MM.1S (cell line): ENCODE measurements around the gene SPOCK1.

Experiments used
- EZH2 ChIP-seq: fragments of 300-600 bp; sonication (generic); optimal IDR thresholded peaks from 2 replicates; pipeline ENCODE3; 2017; ENCODE audit warnings: low read depth, mild to moderate bottlenecking, antibody characterized with exemption, low read length, mixed read lengths
- TF ChIP-seq, protein P1 (sequence below): fragments of 300-600 bp; sonication (generic); IDR thresholded peaks from 2 replicates; pipeline ENCODE4 v1.5.1; 2016; ENCODE audit warnings: antibody characterized with exemption, low read length, mixed read lengths

DNA sequence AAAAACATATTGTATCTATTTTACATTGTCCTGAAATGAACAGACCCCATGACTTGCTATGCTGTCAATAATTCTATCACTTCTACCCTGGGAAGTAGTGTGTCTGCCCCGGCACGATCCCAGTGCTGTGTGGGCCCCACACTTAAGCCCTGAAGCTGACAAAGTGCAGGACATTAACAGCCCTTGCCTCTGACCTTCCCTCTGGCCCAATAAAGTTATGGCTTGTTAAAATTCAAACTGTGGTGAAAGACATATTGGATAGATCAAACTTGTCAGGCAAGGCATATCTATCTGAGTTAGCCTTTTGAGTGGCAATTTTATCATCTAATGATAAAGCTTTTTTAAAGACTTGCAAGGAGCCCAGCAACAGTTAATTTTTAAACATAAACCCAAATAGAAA, 229.2 kb downstream of the SPOCK1 start:
- TF ChIP-seq, protein P1, sequence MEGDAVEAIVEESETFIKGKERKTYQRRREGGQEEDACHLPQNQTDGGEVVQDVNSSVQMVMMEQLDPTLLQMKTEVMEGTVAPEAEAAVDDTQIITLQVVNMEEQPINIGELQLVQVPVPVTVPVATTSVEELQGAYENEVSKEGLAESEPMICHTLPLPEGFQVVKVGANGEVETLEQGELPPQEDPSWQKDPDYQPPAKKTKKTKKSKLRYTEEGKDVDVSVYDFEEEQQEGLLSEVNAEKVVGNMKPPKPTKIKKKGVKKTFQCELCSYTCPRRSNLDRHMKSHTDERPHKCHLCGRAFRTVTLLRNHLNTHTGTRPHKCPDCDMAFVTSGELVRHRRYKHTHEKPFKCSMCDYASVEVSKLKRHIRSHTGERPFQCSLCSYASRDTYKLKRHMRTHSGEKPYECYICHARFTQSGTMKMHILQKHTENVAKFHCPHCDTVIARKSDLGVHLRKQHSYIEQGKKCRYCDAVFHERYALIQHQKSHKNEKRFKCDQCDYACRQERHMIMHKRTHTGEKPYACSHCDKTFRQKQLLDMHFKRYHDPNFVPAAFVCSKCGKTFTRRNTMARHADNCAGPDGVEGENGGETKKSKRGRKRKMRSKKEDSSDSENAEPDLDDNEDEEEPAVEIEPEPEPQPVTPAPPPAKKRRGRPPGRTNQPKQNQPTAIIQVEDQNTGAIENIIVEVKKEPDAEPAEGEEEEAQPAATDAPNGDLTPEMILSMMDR: no peak
- TF ChIP-seq EZH2: no peak
